GDM1 (cell line): Measurements from ENCODE around the gene E2F7.

Source experiments
- DNase-seq: peaks from one replicate; lab custom pipeline; 2025; lab: John Stamatoyannopoulos, UW

The E2F7 gene

DNA sequence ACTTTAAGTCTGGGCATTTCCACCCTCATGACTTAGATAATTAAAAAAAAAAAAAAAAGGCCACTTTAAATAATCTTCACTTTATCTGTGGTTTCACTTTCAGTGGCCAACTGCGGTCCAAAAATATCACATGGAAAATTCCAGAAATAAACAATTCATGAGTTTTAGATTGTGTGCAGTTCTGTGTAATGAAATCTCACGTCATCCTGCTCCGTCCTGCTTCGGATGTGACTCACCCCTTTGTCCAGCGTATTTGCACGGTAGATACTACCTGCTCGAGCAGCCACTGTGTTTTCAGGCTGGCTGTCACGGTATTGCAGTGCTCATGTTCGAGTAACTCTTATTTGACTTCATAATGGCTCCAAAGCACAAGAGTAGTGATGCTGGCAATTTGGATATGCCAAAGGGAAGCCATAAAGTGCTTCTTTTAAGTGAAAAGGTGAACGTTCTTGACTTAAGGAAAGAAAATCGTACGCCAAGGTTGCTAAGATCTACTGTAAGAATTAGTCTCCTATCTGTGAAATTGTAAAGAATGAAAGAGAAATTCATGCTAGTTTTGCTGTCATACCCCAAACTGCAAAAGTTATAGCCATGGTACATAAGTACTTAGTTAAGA is 2.4 kb downstream of the E2F7 start:
- no peak for DNase-seq

- DNase-seq: no peak
Measured at GRCh38 chr12:77062396-77062795, 3.0 kb downstream of the E2F7 start.

GRCh38 chr12:77060883-77061240 is 4.5 kb downstream of the E2F7 start:
- DNase-seq: no peak

- peak; percentile 77 for DNase-seq
Measured at GRCh38 chr12:77060136-77060882, 5.1 kb downstream of the E2F7 start.

DNA sequence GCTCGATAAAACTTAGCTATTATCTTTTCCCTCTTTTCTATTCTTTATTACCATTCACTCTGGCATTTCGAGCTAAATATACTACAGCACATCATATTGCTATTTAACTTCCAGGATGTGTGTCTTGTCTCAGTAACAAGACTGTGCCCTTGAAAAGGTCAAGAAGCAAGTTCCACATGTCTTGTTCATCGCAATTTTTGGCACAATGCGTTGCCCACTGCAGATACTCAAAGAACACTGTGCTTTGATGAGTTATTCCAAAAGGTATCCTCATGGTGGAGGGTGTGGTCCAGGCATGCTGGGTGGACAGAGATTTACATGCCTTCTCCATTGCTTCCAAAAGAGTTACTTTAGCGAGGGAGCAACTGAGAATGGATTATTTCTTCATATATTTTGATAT is 6.6 kb downstream of the E2F7 start:
- no peak for DNase-seq

GRCh38 chr12:77054851-77055250 is 10.5 kb downstream of the E2F7 start:
- DNase-seq: no peak

DNA sequence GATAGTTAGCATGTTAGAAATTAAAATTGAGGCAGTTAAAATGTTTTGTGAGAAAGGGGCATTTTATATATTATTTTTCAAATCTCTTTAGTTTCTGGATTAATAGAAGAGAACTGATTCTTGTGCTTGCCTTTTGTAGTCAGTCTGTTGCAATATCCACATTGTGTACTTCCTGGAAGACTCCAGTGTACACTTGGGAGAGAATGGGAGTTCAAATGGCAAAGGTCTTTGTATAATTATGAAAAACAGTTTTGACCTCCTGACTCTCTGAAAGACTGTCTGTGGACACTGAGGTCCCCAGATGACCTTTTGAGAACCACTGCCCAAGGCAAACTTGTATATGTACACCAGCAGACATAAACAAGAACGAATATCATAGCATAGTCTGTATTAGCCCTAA is 12.1 kb downstream of the E2F7 start:
- no peak for DNase-seq

GRCh38 chr12:77049767-77050353 is 15.5 kb downstream of the E2F7 start:
- DNase-seq: peak; percentile 31

DNA sequence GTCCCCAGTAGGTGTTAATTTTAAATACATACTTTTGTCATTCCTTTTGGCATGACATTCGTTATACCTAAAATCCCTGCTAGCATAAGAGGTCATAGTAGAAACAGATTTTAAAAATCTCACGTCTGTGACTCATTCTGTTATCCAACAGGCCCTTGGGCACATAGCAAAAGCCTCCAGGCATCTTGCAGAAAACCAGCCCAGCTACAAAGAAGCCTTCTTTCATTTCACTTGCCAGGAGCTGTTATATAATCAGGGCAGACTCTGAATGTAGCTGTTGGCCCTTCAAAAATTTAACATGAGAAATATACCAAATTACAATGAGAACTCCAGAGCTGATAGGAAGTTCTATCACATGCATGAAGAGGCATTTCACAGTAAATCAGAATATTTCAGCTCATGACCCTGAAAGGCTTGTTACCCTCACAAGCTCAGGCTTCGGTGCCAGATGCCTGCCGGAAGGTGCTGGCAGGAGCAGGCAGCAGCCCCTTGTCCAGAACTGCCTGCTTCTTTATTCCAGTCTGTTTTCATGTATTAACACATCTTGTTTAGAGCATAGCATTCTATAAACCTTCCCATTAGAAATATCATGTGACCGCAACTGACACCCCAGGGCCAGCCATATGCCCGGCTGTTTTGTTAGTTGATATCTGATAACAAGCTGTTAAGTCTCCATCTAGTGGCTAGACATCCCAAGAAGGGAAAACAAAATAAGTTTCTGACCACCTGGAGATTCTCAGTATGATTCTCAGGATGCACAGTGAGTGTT is 17.8 kb downstream of the E2F7 start:
- no peak for DNase-seq

DNA sequence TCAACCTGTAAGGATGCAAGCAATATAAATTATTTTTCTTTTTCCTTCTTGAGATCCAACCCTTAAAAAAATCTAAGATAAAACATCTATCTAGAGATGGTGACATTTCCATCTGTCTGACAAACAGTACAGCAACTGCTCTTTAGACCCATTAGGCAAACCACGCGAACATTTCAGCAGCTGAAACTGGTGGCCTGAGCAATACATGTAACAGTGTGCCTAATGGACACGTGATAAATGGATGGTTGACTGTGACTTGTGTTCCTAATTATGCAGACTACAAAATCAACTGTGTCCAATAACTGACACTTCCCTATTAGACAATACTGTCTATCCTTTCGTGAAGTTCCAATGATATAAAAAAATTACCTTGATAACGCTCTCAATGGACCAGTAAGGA is 18.9 kb downstream of the E2F7 start:
- no peak for DNase-seq

DNA sequence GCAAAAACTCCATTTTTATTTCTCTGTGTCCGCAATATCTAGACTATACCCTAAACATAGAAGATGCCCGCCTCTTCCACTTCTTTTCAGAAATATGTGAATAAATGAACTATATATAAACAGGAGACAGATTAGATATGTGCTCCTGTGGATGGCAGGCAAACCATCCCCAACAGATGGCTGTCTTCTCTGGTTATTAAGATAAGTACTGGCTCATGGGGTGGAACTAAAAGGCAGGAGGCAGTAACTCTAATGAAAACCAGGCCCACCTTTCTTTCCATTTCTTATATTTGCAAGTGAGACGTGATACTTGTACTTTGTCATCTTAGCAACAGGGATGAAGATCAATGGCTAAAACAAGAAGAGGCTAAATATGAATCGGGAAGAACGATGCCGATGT is 20.2 kb downstream of the E2F7 start:
- no peak for DNase-seq

GRCh38 chr12:77044721-77045120 is 20.6 kb downstream of the E2F7 start:
- DNase-seq: no peak

GRCh38 chr12:77042833-77043232 is 22.5 kb downstream of the E2F7 start:
- no peak for DNase-seq

- no peak for DNase-seq
Measured at GRCh38 chr12:77040231-77040630, 25.1 kb downstream of the E2F7 start.

- DNase-seq: no peak
Measured at GRCh38 chr12:77035226-77035625, 30.1 kb downstream of the E2F7 start.

GRCh38 chr12:77033658-77034536 is 31.5 kb downstream of the E2F7 start:
- no peak for DNase-seq

GRCh38 chr12:77032406-77032805 is 33.0 kb downstream of the E2F7 start:
- DNase-seq: no peak

- no peak for DNase-seq
Measured at GRCh38 chr12:77031745-77032144, 33.6 kb downstream of the E2F7 start.

- DNase-seq: no peak
Measured at GRCh38 chr12:77025782-77026314, 39.5 kb downstream of the E2F7 start.

- DNase-seq: no peak
Measured at GRCh38 chr12:77023501-77023900, 41.9 kb downstream of the E2F7 start.

GRCh38 chr12:77019920-77020319 is 45.4 kb downstream of the E2F7 start:
- DNase-seq: no peak

DNA sequence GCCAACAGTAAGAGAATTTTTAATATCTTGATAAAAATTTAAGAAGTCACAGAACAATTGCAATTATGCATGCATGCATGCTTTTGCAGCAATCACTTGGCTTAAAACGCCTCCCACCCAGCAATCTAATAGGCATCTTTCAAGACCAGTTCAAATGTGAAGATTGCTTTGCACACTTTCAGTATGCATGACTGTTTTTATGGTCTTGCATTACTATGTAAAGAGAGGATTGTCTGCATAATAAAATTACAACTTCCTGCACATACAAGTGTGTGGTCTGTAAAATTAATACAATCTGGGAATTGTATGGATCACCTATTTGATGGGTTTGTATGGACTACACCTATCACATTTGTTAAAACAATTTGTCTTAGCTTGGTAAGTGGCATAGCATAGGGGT is 48.8 kb downstream of the E2F7 start:
- no peak for DNase-seq
